ENCODE results near the gene IDI2. TPM values are rescaled to one million over a fixed set of nuclear protein-coding genes. Genes with fewer than 3 reads are reported as not detected.
A peak's percentile ranks its signal among the peaks of the same experiment; 100 is the strongest.

IDI2 gene
- total and polyA plus RNA-seq, 8 donors = 0.14 to 0.15 TPM; not detected in 6

- intact Hi-C loops (cut with DNase I) = no loop called here
- ATAC-seq (peak in 3 of 4 donors; percentile 15 to 31 (median 19)), DNase-seq (no peak), FAIRE-seq (no peak)
- Histone ChIP-seq H3K9me3 (no peaks in the 10 kb centered on the region), H3K4me3 (peak overlapping the region; percentile 72 to 97 (median 94)), H3K4me1 (peaks cover 6 to 17% (median 9%) of the 10 kb centered on the region in 3 donors), H3K27ac (peak overlapping the region in 3 of 4 donors; percentile 75 to 84 (median 81)), H3K27me3 (no peaks in the 10 kb centered on the region), H3K36me3 (no peaks in the 10 kb centered on the region)
- 1 to 3% methylated on average over 7 of the region's 7 CpGs for WGBS, 2 donors
- no peak for TF ChIP-seq CTCF (IDR thresholded peaks at IDR 0.05)
Measured at GRCh38 chr10:987620-987869, 38.1 kb downstream of the IDI2 start.

- DNase-seq (no peak), ATAC-seq (no peak), FAIRE-seq (no peak)
- Histone ChIP-seq H3K4me3 (peak overlapping the region in 3 of 4 donors; percentile 72 to 96 (median 91)), H3K4me1 (peaks cover 6 to 17% (median 9%) of the 10 kb centered on the region in 3 donors), H3K27me3 (no peaks in the 10 kb centered on the region), H3K36me3 (no peaks in the 10 kb centered on the region), H3K9me3 (no peaks in the 10 kb centered on the region), H3K27ac (peak overlapping the region in 1 of 4 donors; percentile 81)
- intact Hi-C loops (cut with DNase I) = no loop called here
- no peak for TF ChIP-seq CTCF (IDR thresholded peaks at IDR 0.05)
- 63 to 67% methylated on average over 14 of the region's 14 CpGs for WGBS, 2 donors
Measured at GRCh38 chr10:986881-987619, 38.6 kb downstream of the IDI2 start.

GRCh38 chr10:986137-986825 lies 39.4 kb downstream of the IDI2 start:
- TF ChIP-seq CTCF (IDR thresholded peaks at IDR 0.05) = no peak

GRCh38 chr10:985361-985760 lies 40.3 kb downstream of the IDI2 start:
- intact Hi-C loops (cut with DNase I) = no loop called here

More at GRCh38 chr10:986137-986825, 39.4 kb downstream of the IDI2 start:
- no peaks in the 10 kb centered on the region for H3K36me3 ChIP-seq
- ATAC-seq = no peak
- no peak overlapping the region for H3K27ac ChIP-seq
- peaks cover 6 to 17% (median 9%) of the 10 kb centered on the region in 3 donors for H3K4me1 ChIP-seq
- FAIRE-seq = no peak
- intact Hi-C loops (cut with DNase I) = no loop called here
- DNase-seq = no peak
- no peaks in the 10 kb centered on the region for H3K9me3 ChIP-seq
- 83 to 84% methylated on average over 7 of the region's 7 CpGs for WGBS, 2 donors
- no peak overlapping the region for H3K4me3 ChIP-seq
- no peaks in the 10 kb centered on the region for H3K27me3 ChIP-seq

More at GRCh38 chr10:985361-985760, 40.3 kb downstream of the IDI2 start:
- WGBS, 2 donors = 91 to 93% methylated on average over 2 of the region's 2 CpGs
- H3K4me1 ChIP-seq = peaks cover 6 to 17% (median 9%) of the 10 kb centered on the region in 3 donors
- H3K36me3 ChIP-seq = no peaks in the 10 kb centered on the region
- TF ChIP-seq CTCF (IDR thresholded peaks at IDR 0.05) = no peak
- no peak overlapping the region for H3K27ac ChIP-seq
- FAIRE-seq (no peak), DNase-seq (no peak), ATAC-seq (no peak)
- no peaks in the 10 kb centered on the region for H3K27me3 ChIP-seq
- H3K4me3 ChIP-seq = no peak overlapping the region
- no peaks in the 10 kb centered on the region for H3K9me3 ChIP-seq

All from pancreas (tissue), 10 donors.